GM21367 (cell line): ENCODE results near the gene HIPK2.
"Not testable (repeated sequence)": the region's sequence is repeated elsewhere in the genome, so short reads cannot be mapped to it uniquely, and the experiment has no call there.

ENCODE experiments used
- ATAC-seq: cut with Tn5 transposase; IDR thresholded peaks from one replicate; pipeline ENCODE4 v1.9.1; 2021; ENCODE audit not compliant: unreplicated experiment

The HIPK2 gene

GRCh38 chr7:139679731-139680594, 97.8 kb downstream of the HIPK2 start:
- ATAC-seq = no peak

- ATAC-seq = no peak
These were observed 101.4 kb downstream of the HIPK2 start for GRCh38 chr7:139676390-139676789.

DNA sequence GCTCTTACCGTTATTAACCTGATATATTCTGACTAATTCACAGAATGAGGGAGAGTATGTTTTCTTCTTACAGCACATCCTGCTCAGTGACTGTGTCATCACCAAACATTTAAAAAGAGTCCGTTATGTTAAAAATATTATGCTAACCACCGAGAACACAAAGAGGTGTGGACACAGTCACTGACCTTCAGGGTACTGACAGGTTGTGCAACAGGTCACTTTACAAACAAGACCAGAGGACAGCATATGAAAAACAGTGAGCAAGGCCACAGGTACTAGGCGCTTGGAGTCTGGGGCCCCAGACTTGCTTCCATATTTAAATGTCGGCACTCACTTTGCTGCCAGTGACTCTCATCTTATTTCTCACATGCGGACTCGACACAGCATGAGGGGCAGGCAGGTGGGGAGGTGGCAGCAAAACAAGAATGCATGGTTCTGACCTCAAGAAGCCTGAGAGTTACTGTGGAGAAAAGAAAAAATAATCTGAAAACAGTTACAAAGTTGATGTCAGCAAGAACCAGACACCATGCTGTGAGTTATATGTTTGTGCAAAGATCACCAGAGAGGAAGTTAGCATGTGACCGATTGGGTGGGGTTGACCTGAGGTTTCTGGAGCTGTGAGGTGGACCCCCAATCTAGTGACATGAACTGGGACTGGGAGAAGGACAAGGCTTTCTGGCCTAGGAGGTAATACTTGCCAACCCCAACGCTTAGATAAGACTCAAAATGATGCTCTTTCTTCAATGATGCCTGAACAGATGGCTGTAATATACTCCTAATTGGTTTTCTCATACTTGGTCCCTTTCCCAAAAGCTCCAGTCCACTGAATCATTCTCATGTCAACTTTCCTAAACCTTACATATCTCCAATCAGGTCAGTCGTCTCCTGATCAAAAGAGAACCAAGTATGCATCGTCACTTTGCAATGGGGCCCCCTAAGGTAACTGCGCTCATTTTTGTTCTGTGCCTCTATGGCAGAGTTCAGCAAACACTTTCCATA, 102.4 kb downstream of the HIPK2 start:
- ATAC-seq = no peak

DNA sequence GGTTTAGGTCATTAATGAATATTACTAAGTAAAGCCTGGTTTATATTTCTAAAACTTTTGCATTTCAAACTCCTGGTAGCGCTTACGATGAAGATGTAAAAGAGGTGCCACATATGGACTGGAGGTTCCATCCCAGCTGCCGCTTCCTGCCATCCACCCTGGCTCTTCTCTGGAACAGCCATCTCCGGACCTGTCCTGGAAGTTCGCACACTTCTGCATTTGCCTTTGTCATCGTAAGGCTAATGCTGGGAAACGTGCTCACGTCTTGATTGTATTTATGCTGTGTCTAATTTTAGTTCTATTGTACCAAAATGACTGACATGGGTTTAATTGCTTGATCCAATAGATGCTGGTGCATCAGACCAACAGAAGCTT, 103.1 kb downstream of the HIPK2 start:
- no peak for ATAC-seq

DNA sequence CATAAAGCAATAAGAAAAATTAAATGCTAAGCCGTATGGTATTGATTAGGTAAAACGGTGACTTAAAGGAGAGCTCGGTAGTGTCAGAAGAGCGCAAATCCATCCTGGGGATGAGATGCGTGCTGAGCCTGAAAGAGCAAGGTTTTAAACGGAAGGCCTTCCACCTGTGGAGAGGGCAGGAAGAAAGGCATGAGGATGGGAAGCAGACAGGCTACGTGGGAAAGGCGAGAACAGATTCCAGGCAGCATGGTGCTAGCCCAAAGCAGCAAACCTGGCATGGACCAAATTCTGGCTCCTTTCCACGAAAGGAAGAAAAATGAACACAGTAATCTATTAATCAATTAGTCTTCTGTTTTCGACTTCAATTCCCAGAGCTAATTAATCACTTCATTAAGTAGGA, 103.5 kb downstream of the HIPK2 start:
- no peak for ATAC-seq

- ATAC-seq = no peak
These were observed 104.0 kb downstream of the HIPK2 start for GRCh38 chr7:139673762-139674161.

DNA sequence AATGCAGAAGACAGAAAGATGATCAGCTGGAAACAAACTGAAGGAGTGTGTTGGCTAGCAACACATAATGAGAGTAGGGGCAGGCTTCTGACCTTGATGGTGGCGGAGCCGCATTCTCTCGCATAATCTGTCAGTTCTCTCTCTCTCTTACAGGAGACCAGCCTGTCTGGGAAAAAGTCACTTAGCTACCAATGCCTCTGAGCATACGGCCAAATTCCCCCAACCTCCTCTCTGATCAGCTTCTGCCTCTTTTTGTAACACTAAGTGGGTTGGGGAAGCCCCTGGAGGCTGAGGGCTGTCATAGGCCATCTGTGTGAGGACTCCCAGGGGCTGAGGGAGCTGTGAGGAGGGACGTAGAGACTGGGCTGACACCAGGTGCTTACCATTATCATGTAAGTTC, 104.6 kb downstream of the HIPK2 start:
- peak; percentile 86 for ATAC-seq

DNA sequence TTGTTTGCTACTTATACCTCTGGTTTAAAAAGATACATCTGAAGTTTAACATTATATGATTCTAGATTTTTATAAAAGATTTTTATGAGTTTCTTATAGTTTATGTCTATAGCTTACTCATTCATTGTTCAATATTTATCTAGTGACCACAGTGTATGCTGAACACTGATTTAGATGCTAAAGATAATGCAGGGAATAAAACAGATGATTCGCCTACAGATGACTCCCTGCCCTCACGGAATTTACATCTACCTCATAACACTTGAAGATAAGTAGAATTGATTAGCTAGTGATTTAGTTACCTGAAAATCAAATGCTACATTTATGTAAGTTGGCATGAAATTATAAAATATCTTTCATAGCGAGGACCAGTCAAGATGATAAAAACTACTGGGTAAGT, 105.8 kb downstream of the HIPK2 start:
- no peak for ATAC-seq

GRCh38 chr7:139670662-139671061, 107.1 kb downstream of the HIPK2 start:
- not testable (repeated sequence) for ATAC-seq

DNA sequence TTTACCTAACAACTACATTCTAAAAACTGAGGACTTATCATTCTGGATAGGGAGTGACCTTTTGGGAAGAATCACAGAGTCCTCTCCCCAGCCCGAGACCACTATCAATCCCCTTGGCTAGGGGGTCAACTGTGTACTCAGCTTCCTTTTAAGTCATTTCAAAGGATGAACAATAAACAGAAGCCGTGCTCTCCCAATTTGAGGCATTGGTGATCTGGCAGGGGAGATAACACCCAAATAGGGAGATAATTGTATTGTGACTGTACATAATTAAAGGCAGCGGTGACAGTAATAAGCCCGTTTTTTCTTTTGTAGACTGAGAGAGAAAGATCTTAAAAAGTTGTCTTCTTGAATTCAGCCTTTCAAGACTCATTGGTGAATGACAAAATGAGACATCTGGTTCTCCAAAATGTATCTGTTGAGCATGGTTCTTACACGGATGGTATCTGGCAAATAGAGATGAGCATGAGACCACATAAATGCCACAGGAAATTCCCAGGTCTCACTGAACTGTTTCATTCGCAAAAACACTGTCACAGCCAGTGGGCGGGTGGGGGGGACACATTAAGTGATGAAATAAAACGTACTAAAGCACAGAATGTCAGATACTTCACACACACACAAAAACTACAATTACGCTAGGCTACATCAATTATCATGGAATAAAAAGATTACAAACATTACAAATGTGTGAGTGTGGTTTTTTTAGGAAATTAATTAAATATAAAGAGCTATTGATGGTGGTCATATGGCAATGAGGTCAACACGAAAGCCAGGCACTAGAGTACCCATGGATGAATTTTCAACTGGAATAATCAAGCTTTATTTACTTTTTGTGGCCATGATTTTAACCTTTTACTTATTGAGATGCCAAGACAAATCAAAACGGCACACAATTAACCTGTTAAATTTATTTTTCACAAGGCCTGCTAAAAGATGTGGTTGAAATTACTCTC, 108.4 kb downstream of the HIPK2 start:
- ATAC-seq = no peak

GRCh38 chr7:139667377-139667776, 110.4 kb downstream of the HIPK2 start:
- no peak for ATAC-seq

DNA sequence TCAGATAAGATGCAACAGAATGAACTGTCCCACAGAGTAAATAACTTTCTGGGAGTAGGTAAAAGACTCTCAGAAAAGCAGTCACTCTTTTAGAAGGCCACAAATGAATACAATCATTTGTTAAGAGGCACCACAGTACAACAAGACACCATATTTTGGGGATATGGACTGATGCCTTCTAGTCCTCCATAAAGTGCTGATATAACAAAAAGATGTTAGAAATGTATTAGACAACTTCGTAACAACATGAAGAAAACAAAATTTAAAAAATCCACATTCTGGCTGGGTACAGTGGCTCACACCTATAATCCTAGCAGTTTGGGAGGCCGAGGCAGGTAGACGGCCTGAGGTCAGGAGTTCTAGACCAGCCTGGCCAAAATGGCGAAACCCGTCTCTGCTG, 111.3 kb downstream of the HIPK2 start:
- no peak for ATAC-seq

GRCh38 chr7:139664434-139664833, 113.4 kb downstream of the HIPK2 start:
- no peak for ATAC-seq

DNA sequence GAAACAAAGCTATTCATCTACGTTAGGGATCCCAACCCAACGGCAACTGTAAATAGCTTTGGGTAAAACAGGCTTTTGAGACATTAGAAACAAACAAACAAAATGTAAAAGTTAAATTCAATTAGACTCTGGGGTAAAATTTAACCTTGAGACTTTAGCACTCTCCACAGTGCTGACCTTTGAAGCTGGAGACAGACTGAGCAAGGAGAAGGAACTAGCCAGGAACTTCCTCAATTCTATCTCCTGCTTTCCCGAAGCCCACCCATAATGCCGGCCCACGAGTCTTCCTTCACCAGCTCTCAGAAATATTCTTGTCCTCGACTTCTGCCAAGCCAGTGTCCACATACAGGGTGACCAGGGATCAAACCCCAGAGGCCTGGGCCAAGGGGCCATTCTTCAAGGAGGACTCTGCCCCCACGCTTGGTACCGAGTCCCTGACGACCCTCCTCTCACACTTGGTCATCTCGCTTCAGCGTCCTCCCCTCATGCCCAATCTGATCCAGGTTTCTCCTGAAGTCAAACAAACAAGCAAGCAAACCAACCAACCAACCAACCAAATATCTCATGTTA, 114.1 kb downstream of the HIPK2 start:
- ATAC-seq = no peak

DNA sequence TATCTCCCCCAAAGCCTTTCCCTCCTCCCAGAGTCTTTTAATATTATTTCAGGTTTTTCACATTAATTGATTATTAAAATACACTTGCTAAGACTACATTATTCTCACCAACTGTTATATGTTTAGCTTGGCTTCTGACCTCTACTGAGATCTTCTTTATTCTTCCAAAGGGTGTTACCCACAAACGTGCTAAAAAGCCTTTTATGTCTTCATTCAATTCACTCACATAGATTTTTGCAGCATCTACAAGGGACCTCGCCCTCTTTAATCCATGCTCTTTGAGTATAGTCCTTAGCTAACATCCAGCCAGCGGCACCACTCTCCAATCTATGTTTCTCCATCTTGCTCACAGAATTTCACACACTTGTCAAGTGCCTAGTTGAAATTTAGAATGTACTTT, 115.9 kb downstream of the HIPK2 start:
- ATAC-seq = no peak

DNA sequence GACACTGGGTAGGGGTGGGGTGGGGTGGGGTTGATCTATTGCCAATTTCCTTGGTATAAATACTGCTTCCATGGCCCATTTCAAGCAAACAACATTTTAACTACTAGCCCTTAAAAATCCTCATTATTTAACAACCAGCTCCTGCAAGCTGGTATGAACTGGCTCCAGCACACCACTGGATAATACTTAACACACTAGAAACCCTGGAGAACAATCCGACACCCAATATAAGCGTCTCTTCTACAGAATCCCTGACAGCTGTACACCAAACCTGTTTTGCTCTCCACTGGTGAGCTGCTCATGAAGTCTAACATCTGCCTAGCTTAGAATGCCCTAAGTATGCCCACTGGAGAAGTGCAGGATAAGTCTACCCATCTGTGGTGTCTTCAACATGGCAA, 116.8 kb downstream of the HIPK2 start:
- no peak for ATAC-seq

- ATAC-seq = no peak
These were observed 117.3 kb downstream of the HIPK2 start for GRCh38 chr7:139660317-139661042.

- ATAC-seq = no peak
These were observed 117.9 kb downstream of the HIPK2 start for GRCh38 chr7:139659922-139660316.

DNA sequence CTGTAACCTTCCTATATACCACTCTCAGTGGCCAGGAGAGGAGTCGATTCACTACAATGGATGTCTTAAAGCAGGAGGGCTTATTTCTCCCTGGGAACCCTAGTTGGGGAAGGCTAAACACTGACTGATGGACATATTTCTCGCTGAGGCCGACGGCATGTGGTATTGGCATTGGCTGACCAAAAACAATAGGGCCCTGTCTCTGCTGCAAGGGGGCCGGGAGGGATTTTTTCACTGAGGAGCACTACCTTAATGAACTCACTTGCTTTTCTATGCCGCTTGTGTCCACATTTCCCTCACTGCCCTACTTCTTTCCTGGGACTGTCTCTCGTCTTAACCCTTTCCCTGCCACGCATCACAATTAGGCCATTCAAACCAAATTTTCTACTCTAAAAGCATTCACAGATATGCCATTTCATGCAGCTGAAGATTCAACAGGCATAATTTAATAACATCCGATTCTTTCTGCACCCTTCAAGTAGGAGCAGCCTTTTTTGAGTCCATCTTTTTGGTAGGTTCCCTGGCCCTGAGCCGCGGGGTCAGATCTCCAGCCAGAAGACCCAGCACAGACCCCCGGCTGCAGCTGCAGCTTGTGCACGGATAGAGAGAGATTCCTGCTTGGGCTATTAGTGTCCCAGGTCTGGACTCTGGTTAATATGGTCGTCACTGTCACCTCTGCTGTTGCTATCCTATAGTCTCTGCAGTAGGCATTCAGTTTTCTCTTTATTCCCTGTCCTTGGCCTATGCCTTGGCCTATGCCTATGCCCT, 118.7 kb downstream of the HIPK2 start:
- ATAC-seq = no peak
